GM12891 (cell line): Measurements from ENCODE around the gene CLASP2.

Experiments
- POLR2A ChIP-seq: IDR thresholded peaks from 2 replicates; pipeline ENCODE4 v1.6.1; 2011; ENCODE audit warnings: low read depth, low read length, control low read depth
- POLR2AphosphoS5 ChIP-seq: IDR thresholded peaks from 2 replicates; pipeline ENCODE4 v1.6.1; 2011; ENCODE audit warnings: low read depth, low read length, control low read depth
- SPI1 ChIP-seq: IDR thresholded peaks from 2 replicates; pipeline ENCODE4 v1.6.1; 2011; ENCODE audit warnings: low read depth, low read length, control low read depth
- TAF1 ChIP-seq: IDR thresholded peaks from 2 replicates; pipeline ENCODE4 v1.6.1; 2011; ENCODE audit warnings: low read depth, low read length, control low read depth

DNA sequence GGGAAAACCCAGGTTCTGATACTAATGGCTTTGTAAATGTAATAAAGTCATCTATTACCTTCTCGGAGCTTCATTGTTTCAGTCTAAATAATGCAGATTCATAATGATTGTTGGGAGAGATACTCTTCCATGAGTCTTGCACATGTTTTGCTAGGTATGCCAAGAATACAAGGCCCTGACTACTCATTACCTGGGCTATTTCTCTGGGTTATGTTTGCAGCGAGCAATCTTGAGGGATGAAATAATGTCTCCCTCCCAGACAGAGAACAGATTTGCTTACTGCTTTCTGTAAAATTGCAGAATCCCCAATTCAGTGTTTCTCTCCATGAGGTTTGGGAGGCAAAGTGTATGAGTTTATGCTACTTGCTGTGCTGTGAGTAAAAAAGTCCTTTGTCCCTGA, 6.2 kb upstream of the CLASP2 start:
- no peak for TF ChIP-seq POLR2AphosphoS5
- TF ChIP-seq SPI1: no peak
- no peak for TF ChIP-seq POLR2A
- TF ChIP-seq TAF1: no peak
